ENCODE measurements around the gene CCDC51.
A peak's percentile ranks its signal among the peaks of the same experiment; 100 is the strongest.
"Not testable (repeated sequence)": the region's sequence is repeated elsewhere in the genome, so short reads cannot be mapped to it uniquely, and the experiment has no call there.

CCDC51 gene, protein sequence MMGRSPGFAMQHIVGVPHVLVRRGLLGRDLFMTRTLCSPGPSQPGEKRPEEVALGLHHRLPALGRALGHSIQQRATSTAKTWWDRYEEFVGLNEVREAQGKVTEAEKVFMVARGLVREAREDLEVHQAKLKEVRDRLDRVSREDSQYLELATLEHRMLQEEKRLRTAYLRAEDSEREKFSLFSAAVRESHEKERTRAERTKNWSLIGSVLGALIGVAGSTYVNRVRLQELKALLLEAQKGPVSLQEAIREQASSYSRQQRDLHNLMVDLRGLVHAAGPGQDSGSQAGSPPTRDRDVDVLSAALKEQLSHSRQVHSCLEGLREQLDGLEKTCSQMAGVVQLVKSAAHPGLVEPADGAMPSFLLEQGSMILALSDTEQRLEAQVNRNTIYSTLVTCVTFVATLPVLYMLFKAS

DNA sequence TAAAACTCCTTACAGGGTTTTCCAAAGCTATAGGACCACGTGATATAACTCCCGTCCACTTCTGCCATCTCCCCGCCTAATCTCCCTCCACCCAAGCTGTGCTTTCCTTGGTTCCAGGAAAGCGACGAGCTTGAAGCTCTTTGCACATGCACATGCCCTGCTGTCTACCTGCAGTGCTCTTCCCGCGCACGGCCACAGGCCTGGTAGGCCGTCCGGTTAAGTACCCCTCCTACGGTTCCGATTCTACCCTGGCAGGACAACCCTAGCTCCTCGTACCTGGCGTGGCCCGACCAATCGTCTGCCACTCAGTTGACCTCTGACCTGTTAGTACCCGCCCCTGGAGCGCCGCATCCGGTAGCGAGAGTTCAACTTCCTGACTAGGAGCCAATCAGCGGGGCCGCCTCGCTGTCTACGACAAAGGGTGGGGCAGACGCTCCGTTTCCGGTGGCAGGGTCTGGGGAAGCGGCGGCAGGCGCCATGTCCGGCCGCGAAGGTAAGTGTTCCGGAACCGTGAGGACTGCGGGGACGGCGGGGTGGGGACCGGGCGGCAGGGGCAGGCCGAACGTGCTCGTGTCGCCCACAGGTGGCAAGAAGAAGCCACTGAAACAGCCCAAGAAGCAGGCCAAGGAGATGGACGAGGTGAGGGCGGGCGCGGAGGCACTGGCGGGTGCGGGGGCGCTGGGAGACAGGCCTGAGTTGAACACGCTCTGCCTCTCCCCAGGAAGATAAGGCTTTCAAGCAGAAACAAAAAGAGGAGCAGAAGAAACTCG is at the start of gene CCDC51, which contains the start of gene TMA7:
Gene CCDC51, minus strand, starts transcription at position 300 of the 770 bp plus-strand sequence. CDS start 4,991 bp downstream, outside the sequence.
Gene TMA7, plus strand, starts transcription at position 438 of the 770 bp plus-strand sequence. Its CDS starts 40 bp downstream, at position 478.
- DNase-seq = peak; percentile 94

DNA sequence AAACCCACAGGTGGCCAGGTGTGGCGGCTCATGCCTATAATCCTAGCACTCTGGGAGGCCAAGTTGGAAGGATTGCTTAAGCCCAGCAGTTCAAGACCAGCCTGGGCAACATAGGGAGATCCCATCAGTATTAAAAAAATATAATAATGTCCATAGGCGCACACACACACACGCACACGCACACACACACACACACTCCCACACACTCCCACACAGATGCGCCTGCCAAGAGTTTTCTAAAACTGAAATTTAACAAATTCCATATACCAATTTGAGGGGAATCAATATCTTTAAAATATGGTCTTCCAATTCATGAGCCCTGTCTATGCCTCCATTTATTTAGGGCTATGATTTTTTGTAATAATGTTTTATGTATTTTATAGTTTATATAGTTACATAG is 47.0 kb upstream of the CCDC51 start:
- no peak for DNase-seq

DNA sequence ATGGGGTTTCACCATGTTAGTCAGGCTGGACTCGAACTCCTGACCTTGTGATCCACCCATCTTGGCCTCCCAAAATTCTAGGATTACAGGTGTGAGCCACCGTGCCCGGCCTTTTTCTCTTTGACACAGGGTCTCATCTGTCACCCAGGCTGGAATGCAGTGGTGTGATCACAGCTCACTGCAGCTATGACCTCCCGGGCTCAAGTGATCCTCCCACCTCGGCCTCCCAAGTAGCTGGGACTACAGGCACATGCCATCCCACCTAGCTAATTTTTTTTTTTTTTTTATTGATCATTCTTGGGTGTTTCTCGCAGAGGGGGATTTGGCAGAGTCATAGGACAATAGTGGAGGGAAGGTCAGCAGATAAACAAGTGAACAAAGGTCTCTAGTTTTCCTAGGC is 42.9 kb upstream of the CCDC51 start:
- DNase-seq = not testable (repeated sequence)

DNA sequence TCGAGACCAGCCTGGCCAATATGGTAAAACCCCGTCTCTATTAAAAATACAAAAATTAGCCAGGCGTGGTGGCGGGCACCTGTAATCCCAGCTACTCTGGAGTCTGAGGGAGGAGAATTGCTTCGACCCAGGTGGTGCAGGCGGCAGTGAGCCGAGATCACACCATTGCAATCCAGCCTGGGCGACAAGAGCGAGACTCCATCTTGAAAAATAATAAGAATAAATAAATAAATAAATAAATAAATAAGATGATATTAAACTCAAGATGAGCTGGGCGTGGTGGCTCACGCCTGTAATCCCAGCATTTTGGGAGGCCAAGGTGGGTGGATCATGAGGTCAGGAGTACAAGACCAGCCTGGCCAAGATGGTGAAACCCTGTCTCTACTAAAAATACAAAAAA is 41.0 kb upstream of the CCDC51 start:
- DNase-seq = not testable (repeated sequence)

DNA sequence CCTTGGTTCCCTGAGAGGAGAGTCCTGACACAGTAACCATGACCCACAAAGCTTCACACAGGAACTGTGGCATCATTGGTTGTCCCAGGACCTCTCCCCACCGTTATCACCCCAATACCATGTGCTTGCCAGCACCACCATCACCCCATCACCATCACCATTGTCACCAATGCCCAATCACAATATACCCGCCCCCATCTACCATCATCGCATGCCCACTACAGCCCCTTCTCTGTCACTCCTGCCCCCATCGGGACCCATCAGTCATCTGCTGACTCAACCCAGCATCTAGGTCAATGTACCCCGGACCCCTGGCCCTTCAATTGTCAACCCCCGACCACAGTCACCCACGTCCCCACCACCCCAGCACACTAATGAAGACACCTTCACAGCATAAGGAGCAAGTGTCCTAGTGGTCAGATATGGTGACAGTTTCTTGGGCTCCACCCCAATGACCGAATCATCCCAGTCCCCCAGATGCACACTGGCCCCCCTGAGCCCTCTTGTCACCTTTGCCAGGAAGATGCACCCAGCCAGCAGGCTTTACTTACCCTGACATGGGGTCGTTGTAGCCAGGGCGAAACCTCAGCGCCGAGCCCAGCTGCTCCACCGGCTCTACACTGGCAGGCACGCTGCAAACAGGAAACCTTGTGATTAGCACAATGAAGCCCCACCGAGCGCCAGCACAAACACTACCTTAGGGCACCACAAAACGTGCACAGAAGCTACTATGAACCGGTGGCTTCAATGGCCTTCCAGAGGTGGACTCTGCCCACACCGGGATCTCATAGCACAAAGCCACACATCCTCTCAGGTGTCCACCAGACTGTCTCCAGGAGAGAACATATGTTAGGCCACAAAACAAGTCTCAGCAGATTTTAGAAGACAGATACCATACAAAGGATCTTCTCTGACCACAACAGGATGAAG is 39.0 kb upstream of the CCDC51 start:
- no peak for DNase-seq

DNA sequence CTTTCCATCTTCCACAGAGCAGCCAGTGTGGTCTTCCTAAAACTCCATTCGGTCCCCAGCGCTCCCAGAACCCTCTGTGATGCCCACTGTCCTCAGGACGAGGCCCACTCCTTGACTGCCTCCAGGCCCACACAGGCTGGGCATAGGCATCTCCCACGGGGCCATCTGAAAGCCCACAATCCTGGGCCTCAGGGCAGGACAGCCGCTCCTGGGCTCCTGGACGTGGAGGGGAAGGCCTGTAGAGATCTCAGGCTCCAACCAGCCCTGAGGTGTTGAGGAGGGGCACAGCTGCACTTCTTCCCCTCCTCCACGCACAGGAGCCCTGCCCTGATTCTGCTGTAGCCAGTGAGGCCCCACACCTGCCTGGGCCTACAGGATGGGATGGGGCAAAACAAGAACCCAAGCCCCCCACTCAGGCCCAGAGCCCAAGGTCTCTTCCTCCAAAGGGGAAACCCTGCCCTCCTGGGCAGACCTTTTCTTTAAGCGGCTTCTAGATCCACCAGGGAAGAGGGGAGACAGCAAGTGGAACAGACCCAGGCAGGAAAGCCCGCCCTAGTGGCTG is 38.1 kb upstream of the CCDC51 start:
- no peak for DNase-seq

DNA sequence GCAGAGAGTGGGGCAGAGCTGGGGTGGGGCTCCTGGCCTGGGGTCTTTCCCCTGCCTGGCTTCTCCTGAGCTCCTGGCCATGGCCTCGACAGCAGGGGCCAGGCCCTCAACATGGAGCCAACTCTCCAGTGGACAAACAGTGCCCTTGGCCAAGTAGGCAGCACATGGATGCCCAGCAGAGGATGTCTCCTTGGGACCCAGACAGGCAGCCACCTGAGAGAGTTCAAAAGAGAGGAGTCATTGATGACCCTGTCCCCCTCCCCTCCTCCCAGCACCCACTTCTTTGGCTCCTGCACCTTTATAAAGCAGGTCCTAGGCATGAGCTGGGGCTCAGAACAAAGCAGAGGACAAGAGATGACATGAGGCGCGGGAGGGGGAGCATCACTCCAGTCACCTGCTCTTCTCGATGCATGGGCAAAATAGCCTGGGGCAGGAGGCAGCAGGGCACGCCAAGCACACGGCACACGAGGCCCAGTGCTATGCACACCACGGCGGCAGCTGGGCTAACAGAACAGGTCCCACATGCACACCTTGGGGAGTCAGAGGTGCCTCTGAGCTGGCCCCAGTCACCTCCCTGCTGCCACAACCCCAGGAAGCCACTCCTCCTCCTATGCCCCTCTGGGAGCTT is 36.6 kb upstream of the CCDC51 start:
- no peak for DNase-seq

DNA sequence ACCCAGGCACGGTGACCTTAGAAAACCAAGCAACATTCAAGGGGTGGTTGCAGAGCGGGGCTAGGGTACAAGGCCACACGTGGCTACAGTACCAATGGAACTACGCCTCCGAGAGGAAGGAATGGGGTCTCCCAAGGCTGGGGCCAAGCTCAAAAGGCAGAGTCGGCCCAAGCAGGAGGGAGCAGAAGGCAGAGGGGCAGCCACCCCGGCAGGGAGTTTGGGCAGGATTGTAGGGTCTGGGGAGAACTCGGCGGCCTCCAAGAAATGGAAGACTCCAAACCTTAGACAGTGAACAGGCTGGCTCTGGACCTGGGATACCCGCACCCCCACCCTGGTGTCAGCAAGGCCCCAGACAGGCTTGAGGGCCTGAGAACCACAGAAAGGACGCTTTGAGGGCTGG is 35.3 kb upstream of the CCDC51 start:
- no peak for DNase-seq

DNA sequence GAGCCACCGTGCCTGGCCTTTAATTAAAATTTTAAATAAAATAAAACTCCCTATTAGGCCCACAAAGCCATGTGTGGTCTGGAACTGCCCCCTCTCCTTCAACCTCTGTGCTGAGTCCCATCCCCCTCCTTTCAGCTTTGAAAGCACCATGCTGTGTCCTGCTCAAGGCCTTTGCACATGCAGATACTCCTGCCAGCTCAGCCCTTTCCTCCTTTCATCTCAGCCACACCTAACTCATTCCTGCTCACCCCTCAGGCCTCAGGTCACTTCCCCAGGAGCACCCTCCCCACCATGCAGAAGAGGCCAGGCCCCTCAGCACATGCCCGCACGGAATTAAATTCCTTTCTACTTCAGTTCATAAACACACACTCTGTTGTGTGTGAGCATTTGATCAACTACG is 34.7 kb upstream of the CCDC51 start:
- no peak for DNase-seq

DNA sequence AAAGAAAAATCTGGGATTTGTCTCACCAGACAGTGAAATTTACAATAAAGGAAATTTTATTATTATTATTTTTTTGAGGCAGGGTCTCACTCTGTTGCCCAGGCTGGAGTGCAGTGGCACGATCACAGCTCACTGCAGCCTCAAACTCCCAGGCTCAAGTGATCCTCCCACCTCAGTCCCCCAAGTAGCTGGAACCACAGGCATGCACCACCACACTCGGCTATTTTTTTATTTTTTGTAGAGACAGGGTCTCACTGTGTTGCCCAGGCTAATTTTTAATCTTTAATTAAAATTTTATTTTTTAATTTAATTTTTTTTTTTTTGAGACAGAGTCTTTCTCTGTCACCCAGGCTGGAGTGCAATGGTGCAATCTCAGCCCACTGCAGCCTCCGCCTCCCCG is 34.1 kb upstream of the CCDC51 start:
- DNase-seq = not testable (repeated sequence)

DNA sequence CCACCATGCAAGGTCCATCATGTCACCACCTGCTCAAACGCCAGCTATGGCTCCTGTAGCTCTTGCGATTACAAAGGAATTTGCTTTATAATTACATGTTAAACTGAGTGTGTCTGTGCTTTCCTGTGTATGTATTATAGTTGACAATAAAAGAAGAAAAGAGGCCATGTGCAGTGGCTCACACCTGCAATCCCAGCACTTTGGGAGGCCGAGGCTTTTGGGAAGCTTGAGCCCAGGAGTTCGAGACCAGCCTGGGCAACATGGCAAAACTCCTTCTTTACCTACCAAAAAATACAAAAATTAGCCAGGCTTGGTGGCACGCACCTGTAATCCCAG is 33.7 kb upstream of the CCDC51 start:
- DNase-seq = no peak

DNA sequence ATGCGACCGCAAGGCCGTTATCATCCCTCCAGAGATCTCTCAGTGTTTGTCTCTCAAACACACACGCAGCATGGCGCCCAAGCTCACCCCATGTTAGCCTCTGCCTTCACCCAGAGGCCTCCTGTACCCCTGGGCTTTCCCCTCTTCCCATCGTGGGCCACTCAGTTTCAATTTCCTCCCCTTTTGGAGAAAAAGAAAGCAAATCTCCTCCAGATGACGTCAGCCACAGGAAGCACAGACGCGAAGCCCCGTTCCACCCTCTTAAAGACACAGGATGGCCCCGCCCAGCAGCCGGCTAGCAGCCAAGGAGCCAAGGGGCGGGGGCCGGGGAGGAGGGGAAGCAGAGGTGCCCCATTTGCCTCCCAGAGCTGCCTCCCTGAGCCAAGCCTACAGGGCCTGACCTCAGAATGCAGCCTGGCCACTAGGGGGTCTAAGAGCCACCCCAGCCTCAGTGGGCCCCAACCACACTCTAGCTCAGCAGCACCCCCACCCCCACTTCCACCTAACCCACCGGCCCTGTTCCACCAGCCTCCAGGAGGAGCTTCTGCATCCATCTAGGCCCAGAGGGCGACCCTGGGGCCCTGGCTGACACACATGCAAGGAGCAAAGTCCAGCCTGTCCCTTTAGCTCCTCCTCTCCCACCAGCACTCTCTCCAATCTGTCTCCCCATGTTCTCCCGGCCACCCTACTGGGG is 33.2 kb upstream of the CCDC51 start:
- peak; percentile 76 for DNase-seq

DNA sequence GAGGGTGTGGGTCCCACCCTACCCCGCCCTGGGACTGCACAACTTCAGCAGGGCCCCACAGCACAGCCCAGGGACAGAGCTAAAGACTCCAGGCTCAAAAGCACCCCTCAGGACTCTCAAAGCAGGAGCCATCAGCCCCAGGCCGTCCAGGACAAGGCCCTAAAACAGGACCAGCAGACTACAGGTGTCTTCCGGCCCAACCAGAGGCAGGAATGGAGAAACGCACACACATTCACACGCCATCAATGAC is 32.7 kb upstream of the CCDC51 start:
- no peak for DNase-seq

DNA sequence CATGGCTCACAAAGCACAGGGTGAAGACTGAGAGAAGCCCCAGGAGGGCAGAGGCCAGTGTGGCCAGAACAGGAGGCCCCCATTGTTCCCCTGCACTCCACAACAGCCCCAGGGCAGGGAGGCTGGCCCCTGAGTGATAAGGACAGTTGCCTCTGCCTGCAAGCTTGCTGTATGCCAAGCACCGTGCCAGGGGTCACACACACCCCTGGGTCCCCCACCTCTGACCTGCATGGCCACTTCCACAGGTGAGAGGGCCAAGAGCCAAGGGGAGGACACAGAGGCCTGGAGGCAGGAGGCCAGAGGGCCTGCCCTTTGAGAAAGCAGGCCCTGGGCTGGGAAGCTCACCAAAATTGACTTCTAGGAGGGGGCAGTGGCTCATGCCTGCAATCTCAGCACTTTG is 30.4 kb upstream of the CCDC51 start:
- DNase-seq = no peak

DNA sequence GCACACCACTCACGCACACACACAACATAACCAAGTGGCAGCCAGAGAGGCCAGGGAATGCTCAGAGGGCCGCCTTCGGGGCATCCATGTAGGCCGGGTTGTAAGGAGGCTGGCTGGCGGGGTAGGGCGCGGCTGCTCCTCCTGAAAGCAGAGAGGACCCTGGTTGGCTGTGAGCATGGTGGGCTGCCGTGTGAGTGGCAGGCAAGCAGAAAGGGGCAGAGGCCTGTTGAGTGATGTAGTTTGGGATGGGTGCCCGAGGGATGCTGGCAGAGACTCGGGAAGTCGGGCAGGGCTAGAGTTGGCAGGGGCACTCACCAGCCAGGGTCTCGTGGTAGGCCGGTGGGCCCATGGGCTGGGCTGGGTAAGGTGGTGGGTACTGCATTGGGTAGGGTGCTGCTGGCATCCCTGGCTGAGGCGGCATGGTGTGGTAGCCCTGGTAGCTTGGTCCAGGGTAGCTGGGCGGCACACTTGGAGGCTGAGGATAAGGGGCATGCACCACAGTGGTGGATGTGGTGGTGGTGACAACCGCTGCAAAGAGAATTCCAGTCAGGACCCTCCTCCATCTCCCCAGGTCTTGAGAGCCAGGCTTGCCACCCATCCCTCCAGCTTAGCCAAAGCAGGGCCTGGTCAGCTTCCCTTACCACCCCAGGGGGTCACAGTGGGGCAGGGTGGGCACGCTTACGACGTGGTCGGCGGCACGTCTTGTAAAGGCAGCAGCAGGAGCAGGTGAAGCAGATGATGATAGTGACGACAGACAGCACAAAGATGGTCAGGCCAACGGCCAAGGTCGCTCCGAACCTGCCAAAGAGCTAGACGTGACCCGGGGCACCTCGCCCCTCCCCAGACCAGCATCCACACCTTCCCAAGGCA is 29.4 kb upstream of the CCDC51 start:
- no peak for DNase-seq

DNA sequence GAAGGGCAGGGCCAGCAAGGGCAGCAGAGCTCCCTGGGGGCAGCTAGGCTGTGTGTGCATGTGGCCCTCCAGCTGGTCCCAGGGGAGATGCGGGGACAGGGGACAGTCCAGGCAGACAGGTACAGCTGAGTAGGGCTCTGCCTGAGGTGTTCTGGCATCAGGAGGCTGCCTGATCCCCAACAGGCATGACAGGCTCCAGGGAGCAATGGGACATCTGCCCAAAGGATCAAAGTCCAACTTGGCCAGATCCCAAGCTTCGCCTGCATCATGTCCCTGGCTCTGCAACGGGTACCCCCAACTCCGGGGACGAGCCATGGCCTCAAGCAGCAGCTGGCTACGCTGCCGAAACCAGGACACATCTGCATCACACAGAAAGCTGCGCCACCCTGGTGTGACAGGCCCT is 28.4 kb upstream of the CCDC51 start:
- DNase-seq = no peak

DNA sequence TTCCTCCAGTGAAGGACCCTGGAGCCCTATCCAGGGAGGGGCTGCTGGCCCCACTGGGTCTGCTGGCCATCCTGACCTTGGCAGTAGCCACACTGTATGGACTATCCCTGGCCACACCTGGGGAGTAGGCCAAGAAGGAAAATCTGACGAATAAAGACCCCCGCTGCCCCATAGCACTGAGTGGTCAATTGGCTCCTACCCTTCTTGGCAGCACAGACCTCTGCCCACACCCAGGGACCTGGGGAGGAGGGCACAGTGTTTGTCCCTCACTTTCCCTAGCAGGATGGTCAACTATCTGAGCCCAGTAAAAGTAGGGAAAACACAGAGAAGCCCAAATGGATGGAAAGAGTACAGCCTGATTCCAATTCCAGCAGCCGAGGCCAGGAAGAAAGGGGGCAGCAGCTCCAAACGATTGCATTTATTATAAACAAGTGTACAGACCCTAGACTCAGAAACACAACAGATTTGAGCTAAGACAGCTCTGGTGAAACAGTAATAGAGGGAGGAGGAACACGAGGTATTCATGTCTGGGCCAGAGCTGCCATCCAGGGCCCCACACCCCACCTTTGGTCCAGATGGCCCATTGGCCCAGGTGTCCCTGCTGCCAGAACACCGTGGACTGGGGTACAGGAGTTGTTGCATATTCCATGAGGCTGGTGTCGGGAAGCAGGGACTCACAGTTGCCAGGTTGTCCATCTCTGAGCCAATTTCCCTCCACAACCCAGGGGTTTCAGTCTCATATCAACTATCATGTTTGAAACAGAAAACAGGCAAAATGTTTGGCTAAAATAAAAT is 27.8 kb upstream of the CCDC51 start:
- DNase-seq = no peak

DNA sequence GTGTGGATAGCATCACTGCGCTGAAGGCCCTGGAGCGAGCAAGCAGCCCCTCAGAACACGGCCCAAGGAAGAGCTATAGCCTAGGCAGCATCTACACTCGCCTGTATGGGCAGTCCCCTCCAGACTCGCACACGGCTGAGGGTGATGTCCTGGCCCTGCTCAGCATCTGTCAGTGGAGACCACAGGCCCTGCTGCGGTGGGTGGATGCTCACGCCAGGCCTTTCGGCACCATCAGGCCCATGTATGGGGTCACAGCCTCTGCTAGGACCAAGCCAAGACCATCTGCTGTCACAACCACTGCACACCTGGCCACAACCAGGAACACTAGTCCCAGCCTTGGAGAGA is 27.2 kb upstream of the CCDC51 start:
- DNase-seq = no peak

DNA sequence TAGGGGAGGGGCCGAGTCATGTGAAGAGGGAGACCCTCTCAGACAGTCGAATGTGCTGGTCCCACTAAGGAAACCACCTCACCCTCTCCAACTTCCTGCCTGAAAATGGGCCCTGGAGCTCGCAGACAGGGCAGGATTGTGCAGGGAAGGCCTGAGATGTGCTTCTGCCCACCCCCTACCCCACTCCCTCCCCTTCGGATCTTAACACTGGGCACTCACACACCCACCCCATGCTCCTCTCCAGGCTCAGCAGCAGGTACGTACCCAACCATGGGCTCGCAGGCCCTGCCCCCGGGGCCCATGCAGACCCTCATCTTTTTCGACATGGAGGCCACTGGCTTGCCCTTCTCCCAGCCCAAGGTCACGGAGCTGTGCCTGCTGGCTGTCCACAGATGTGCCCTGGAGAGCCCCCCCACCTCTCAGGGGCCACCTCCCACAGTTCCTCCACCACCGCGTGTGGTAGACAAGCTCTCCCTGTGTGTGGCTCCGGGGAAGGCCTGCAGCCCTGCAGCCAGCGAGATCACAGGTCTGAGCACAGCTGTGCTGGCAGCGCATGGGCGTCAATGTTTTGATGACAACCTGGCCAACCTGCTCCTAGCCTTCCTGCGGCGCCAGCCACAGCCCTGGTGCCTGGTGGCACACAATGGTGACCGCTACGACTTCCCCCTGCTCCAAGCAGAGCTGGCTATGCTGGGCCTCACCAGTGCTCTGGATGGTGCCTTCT is 26.6 kb upstream of the CCDC51 start:
- no peak for DNase-seq
